MM.1S (cell line): ENCODE data around the gene CTNNA1.

Experiments used
- EZH2 ChIP-seq: fragments of 300-600 bp; sonication (generic); optimal IDR thresholded peaks from 2 replicates; pipeline ENCODE3; 2017; ENCODE audit warnings: low read depth, mild to moderate bottlenecking, antibody characterized with exemption, low read length, mixed read lengths
- EZH2phosphoT487 ChIP-seq: fragments of 300-600 bp; sonication (generic); IDR thresholded peaks from 2 replicates; pipeline ENCODE4 v1.6.1; 2018; ENCODE audit warnings: antibody characterized with exemption, low read length
- TF ChIP-seq, protein P1 (sequence below): fragments of 300-600 bp; sonication (generic); IDR thresholded peaks from 2 replicates; pipeline ENCODE4 v1.5.1; 2016; ENCODE audit warnings: antibody characterized with exemption, low read length, mixed read lengths

DNA sequence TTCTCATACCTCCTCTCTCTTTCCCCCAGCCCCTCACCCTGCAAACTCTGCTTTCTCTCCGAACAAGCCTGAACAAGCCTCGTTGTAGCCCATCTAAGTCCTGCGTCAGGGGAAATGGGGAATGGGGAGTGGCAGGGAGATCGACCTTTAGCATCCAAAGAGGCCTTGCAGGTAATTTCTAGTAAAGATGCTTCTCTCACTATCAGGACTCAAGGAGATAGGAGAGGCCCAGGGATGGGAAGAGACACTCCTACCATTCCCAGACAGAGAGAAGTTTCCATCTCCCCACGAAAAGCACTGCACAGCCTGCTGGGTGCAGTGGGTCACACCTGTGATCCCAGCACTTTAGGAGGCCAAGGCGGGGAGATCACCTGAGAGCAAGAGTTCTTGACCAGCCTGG lies 44.4 kb upstream of the CTNNA1 start:
- TF ChIP-seq, protein P1, sequence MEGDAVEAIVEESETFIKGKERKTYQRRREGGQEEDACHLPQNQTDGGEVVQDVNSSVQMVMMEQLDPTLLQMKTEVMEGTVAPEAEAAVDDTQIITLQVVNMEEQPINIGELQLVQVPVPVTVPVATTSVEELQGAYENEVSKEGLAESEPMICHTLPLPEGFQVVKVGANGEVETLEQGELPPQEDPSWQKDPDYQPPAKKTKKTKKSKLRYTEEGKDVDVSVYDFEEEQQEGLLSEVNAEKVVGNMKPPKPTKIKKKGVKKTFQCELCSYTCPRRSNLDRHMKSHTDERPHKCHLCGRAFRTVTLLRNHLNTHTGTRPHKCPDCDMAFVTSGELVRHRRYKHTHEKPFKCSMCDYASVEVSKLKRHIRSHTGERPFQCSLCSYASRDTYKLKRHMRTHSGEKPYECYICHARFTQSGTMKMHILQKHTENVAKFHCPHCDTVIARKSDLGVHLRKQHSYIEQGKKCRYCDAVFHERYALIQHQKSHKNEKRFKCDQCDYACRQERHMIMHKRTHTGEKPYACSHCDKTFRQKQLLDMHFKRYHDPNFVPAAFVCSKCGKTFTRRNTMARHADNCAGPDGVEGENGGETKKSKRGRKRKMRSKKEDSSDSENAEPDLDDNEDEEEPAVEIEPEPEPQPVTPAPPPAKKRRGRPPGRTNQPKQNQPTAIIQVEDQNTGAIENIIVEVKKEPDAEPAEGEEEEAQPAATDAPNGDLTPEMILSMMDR: no peak
- TF ChIP-seq EZH2 (no peak), EZH2phosphoT487 (no peak)
